HepG2 (cell line): Measurements from ENCODE around the gene SRP68. TPM values are rescaled to one million over a fixed set of nuclear protein-coding genes. Genes with fewer than 3 reads are reported as not detected.

ENCODE experiments used
- ARID5B ChIP-seq: IDR thresholded peaks from 2 replicates; pipeline ENCODE4 v1.4.0; 2020; ENCODE audit warnings: mild to moderate bottlenecking, missing genetic modification reagents
- HIC2 ChIP-seq: sonication (generic); formaldehyde crosslinking; IDR thresholded peaks from 2 replicates; pipeline ENCODE4 v1.9.0; 2022; ENCODE audit warnings: low read depth, missing genetic modification reagents
- IRX3 ChIP-seq: sonication (generic); formaldehyde crosslinking; IDR thresholded peaks from 2 replicates; pipeline ENCODE4 v1.8.1; 2023; ENCODE audit warnings: mild to moderate bottlenecking, low read depth, missing genetic modification reagents, borderline replicate concordance
- JUND ChIP-seq: sonication (generic); formaldehyde crosslinking; IDR thresholded peaks from 2 replicates; pipeline ENCODE4 v1.8.0; 2022; ENCODE audit warnings: mild to moderate bottlenecking, missing genetic modification reagents
- MAFF ChIP-seq: IDR thresholded peaks from 2 replicates; pipeline ENCODE4 v1.6.1; 2011; ENCODE audit warnings: low read depth, low read length, improper control_type of control experiment
- MNT ChIP-seq: fragments of 450-650 bp; IDR thresholded peaks from 2 replicates; pipeline ENCODE4 v1.6.1; 2016
- SAFB2 ChIP-seq: sonication (generic); formaldehyde crosslinking; IDR thresholded peaks from 2 replicates; pipeline ENCODE4 v1.5.1; 2020; ENCODE audit warnings: missing genetic modification reagents, low read depth, mild to moderate bottlenecking, borderline replicate concordance
- ZBTB40 ChIP-seq, 2 experiments: fragments of 450-650 bp in 1 of 2; sonication (generic) in 1 of 2; formaldehyde crosslinking in 1 of 2; IDR thresholded peaks; 2 replicates each; pipeline versions ENCODE4 v1.6.1 to v1.8.0; 2016 to 2022; ENCODE audit warnings: antibody characterized with exemption in 1 of 2, mild to moderate bottlenecking in 1 of 2, missing genetic modification reagents in 1 of 2
- ZNF619 ChIP-seq: sonication (generic); formaldehyde crosslinking; IDR thresholded peaks from 2 replicates; pipeline ENCODE4 v1.4.0; 2020; ENCODE audit warnings: mild to moderate bottlenecking, missing genetic modification reagents
- ZNF674 ChIP-seq: sonication (generic); formaldehyde crosslinking; IDR thresholded peaks from 2 replicates; pipeline ENCODE4 v1.5.0; 2020; ENCODE audit warnings: low read depth, mild to moderate bottlenecking, missing genetic modification reagents
- polyA plus RNA-seq, 8 experiments: library from polyadenylated mRNA; depleted of rRNA in 3 of 8; stranded (reverse) in 7 of 8; unstranded in 1 of 8; fragments of >200 nt; fragmentation: Illumina TruSeq in 4 of 8; extraction: Trizol in 4 of 8; gene quantifications; 2 replicates each; pipeline versions ENCODE4 v1.2.1 to v1.2.3, GENCODE V29; 2011 to 2016; ENCODE audit warnings: low read depth in 4 of 8, missing spikeins in 1 of 8, mixed read lengths in 1 of 8; ENCODE audit not compliant: insufficient read depth in 1 of 8
- total RNA-seq, 5 experiments: library from RNA; depleted of rRNA; stranded (reverse); fragments of >200 nt; fragmentation: Illumina TruSeq; extraction: Trizol; gene quantifications; 2 replicates each; pipeline ENCODE4 v1.2.3, GENCODE V29; 2016; ENCODE audit warnings: low read depth in 1 of 5

Gene SRP68
- total and polyA plus RNA-seq, 2 of the 13 experiments (the other 11 are each of a cell fraction or from before 2014, with no cell fraction given) = 39.8 to 74.3 TPM

- TF ChIP-seq ZBTB40 (IDR thresholded peaks at IDR 0.05) = no peak
- TF ChIP-seq ZBTB40 (CRISPR knock-in tag; IDR thresholded peaks at IDR 0.05) = peak; percentile 49
- TF ChIP-seq ZNF674 = no peak
- 0 out of 2 replicates have a peak, but pooled peaks have one; percentile 47 for TF ChIP-seq ARID5B (CRISPR knock-in tag)
- TF ChIP-seq IRX3 = 0 out of 2 replicates have a peak, but pooled peaks have one; percentile 70
- TF ChIP-seq MAFF = no peak
- 0 out of 2 replicates have a peak, but pooled peaks have one; percentile 4 for TF ChIP-seq HIC2 (CRISPR knock-in tag)
- peak; percentile 17; the same call in 1 of the 2 replicates for TF ChIP-seq MNT
- TF ChIP-seq JUND = no peak
- no peak; the same call in 1 of the 2 replicates for TF ChIP-seq ZNF619 (CRISPR knock-in tag)
- peak; percentile 73 for TF ChIP-seq SAFB2 (CRISPR knock-in tag)
These were observed 31.2 kb upstream of the SRP68 start, which contains the start of gene EXOC7 (continued) for GRCh38 chr17:76103274-76104139.
